Gastroesophageal sphincter (tissue), 4 donors: Measurements from ENCODE around the gene NAALADL2. TPM values are rescaled to one million over a fixed set of nuclear protein-coding genes. Genes with fewer than 3 reads are reported as not detected.

ENCODE experiments used
- ATAC-seq: fragments of 150-250 bp; one replicate; pipeline ENCODE4 v1.9.1; 2016; ENCODE audit warnings: mild to moderate bottlenecking, moderate library complexity
- H3K27ac ChIP-seq, 4 donors: fragments of 200-600 bp; sonication (generic) in 3 of 4; 1 replicate in 3 of 4; 2 replicates in 1 of 4; pipeline ENCODE4 v1.5.1; 2016 to 2019
- H3K27me3 ChIP-seq: fragments of 200-600 bp; sonication (generic); one replicate; pipeline ENCODE4 v1.5.1; 2019
- H3K36me3 ChIP-seq, 2 donors: fragments of 200-600 bp; sonication (generic); one replicate each; pipeline ENCODE4 v1.5.1; 2019; ENCODE audit warnings: control low read depth in 1 of 2
- H3K4me1 ChIP-seq, 3 donors: fragments of 200-600 bp; sonication (generic); 1 replicate in 2 of 3; 2 replicates in 1 of 3; pipeline ENCODE4 v1.5.1; 2016 to 2019; ENCODE audit warnings: control low read depth in 2 of 3
- H3K4me3 ChIP-seq, 2 donors: fragments of 200-600 bp; sonication (generic); one replicate each; pipeline ENCODE4 v1.5.1; 2019; ENCODE audit warnings: mild to moderate bottlenecking in 1 of 2, moderate library complexity in 1 of 2
- H3K9me3 ChIP-seq, 3 donors: fragments of 200-600 bp; sonication (generic); one replicate each; pipeline ENCODE4 v1.5.1; 2017 to 2019; ENCODE audit warnings: control low read depth in 2 of 3
- EP300 ChIP-seq: sonication (generic); formaldehyde crosslinking; IDR thresholded peaks from one replicate; pipeline ENCODE4 v1.6.1; 2017; ENCODE audit warnings: antibody characterized with exemption, mild to moderate bottlenecking
- POLR2A ChIP-seq, 2 donors: fragments of 450-650 bp; IDR thresholded peaks; one replicate each; pipeline ENCODE4 v1.6.1; 2017; ENCODE audit warnings: antibody characterized with exemption in 2 of 2, mild to moderate bottlenecking in 2 of 2, moderate library complexity in 1 of 2
- POLR2AphosphoS5 ChIP-seq: sonication (generic); formaldehyde crosslinking; IDR thresholded peaks from one replicate; pipeline ENCODE4 v1.6.1; 2017; ENCODE audit warnings: antibody characterized with exemption
- WGBS, 2 donors: methylation state at CpG; one replicate each; pipeline ENCODE4 v1.1.5; 2018; ENCODE audit warnings: low coverage in 1 of 2; 5-methylcytosine and 5-hydroxymethylcytosine counted together
- total RNA-seq, 4 donors: library from RNA; depleted of rRNA; stranded (reverse); fragments of >200 nt; gene quantifications; one replicate each; pipeline ENCODE4 v1.1.0, GENCODE V29; 2016
- TF ChIP-seq, protein P1 (sequence below), 4 experiments: fragments of 200-600 bp in 2 of 4; fragments of 450-650 bp in 2 of 4; sonication (generic) in 1 of 4; IDR thresholded peaks; one replicate each; pipeline ENCODE4 v1.5.1; 2017 to 2019; ENCODE audit warnings: antibody characterized with exemption in 4 of 4, mild to moderate bottlenecking in 2 of 4, moderate library complexity in 2 of 4

Gene NAALADL2
- total RNA-seq, 4 donors from 2014 or later: 3.1 to 7.4 (median 6.2) TPM

DNA sequence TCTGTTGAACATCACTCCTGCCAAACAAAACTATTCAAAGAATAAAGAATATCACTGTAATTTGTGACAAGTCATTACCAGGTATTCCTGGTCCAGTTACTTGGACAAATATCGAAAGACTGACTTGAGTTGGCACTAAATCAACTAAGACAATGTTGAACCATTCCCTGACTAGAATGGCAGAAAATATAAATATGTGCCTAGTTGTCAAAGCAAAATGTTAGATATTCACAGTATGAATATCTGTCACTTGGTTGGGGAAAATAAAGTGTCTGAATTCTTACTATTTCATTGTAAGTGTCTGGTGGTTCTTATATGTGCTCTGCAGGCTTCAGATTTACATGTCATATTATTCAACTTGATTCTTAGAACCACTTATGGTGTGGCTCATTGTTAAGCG is 470.2 kb downstream of the NAALADL2 start:
- H3K27ac ChIP-seq: no peak overlapping the region
- no peak overlapping the region for H3K4me3 ChIP-seq
- no peaks in the 10 kb centered on the region for H3K36me3 ChIP-seq
- WGBS, 2 donors: 77 to 94% methylated on average over 2 of the region's 2 CpGs
- no peaks in the 10 kb centered on the region for H3K27me3 ChIP-seq
- ATAC-seq: no peak
- TF ChIP-seq POLR2AphosphoS5 (no peak), POLR2A (IDR thresholded peaks at IDR 0.05) (no peak), EP300 (no peak)
- TF ChIP-seq, protein P1, sequence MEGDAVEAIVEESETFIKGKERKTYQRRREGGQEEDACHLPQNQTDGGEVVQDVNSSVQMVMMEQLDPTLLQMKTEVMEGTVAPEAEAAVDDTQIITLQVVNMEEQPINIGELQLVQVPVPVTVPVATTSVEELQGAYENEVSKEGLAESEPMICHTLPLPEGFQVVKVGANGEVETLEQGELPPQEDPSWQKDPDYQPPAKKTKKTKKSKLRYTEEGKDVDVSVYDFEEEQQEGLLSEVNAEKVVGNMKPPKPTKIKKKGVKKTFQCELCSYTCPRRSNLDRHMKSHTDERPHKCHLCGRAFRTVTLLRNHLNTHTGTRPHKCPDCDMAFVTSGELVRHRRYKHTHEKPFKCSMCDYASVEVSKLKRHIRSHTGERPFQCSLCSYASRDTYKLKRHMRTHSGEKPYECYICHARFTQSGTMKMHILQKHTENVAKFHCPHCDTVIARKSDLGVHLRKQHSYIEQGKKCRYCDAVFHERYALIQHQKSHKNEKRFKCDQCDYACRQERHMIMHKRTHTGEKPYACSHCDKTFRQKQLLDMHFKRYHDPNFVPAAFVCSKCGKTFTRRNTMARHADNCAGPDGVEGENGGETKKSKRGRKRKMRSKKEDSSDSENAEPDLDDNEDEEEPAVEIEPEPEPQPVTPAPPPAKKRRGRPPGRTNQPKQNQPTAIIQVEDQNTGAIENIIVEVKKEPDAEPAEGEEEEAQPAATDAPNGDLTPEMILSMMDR (IDR thresholded peaks at IDR 0.05): no peak
- H3K9me3 ChIP-seq: no peaks in the 10 kb centered on the region
- no peaks in the 10 kb centered on the region for H3K4me1 ChIP-seq

GRCh38 chr3:175335229-175335628 is 476.1 kb downstream of the NAALADL2 start:
- H3K4me3 ChIP-seq: no peak overlapping the region
- H3K36me3 ChIP-seq: no peaks in the 10 kb centered on the region
- H3K4me1 ChIP-seq: no peaks in the 10 kb centered on the region
- no peaks in the 10 kb centered on the region for H3K9me3 ChIP-seq
- no peak for ATAC-seq
- WGBS, 2 donors: 42 to 64% methylated on average over 2 of the region's 2 CpGs
- H3K27ac ChIP-seq: no peak overlapping the region
- TF ChIP-seq, protein P1 (IDR thresholded peaks at IDR 0.05): no peak
- TF ChIP-seq EP300: no peak
- no peak for TF ChIP-seq POLR2A (IDR thresholded peaks at IDR 0.05)
- no peak for TF ChIP-seq POLR2AphosphoS5
- H3K27me3 ChIP-seq: no peaks in the 10 kb centered on the region

DNA sequence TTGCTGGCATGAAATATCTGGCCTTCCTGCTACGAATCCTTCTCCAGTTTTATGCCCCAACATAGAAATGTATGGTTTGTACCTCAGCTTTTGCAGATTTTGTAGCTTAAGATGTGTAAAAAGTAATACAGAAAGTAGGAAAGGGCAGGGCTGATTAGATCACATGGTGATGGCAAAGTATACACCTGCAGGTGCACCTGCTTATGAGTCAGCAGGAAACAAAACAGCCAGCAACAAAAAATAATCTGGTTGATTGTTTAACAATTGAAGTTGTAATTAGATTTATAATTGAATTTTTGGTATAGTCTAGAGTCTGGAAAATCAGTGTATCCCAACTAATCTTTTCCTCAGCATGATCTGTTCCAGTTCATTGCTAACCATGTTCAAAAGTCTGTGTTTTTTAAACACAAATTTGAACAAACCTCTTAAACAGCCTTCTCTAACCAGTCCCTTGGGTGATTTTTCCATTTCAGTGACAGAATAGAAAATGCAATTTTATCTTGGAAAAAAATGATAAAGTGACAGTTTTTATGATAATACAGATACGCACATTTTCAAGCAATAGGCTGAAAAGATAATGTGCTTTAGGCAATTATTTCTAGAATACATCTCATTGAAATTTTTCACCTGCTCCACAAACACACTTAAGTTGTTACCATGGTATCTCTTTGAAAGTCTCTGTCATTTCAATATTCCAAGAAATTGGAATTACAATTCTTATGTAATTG is 477.4 kb downstream of the NAALADL2 start:
- WGBS, 2 donors: 87 to 95% methylated on average over 2 of the region's 2 CpGs
- no peak for ATAC-seq
- Histone ChIP-seq H3K36me3 (no peaks in the 10 kb centered on the region), H3K4me3 (no peak overlapping the region), H3K27me3 (no peaks in the 10 kb centered on the region), H3K9me3 (no peaks in the 10 kb centered on the region), H3K27ac (no peak overlapping the region), H3K4me1 (no peaks in the 10 kb centered on the region)
- TF ChIP-seq, protein P1 (IDR thresholded peaks at IDR 0.05): no peak
- TF ChIP-seq EP300 (no peak), POLR2AphosphoS5 (no peak), POLR2A (IDR thresholded peaks at IDR 0.05) (no peak)

GRCh38 chr3:175337631-175338030 is 478.5 kb downstream of the NAALADL2 start:
- Histone ChIP-seq H3K36me3 (no peaks in the 10 kb centered on the region), H3K4me1 (no peaks in the 10 kb centered on the region), H3K9me3 (no peaks in the 10 kb centered on the region), H3K27me3 (no peaks in the 10 kb centered on the region), H3K27ac (no peak overlapping the region), H3K4me3 (no peak overlapping the region)
- no peak for ATAC-seq
- WGBS, 2 donors: 92 to 100% methylated on average over 2 of the region's 2 CpGs
- TF ChIP-seq POLR2AphosphoS5 (no peak), POLR2A (IDR thresholded peaks at IDR 0.05) (no peak), EP300 (no peak)
- TF ChIP-seq, protein P1 (IDR thresholded peaks at IDR 0.05): no peak
